HG02610 (cell line): ENCODE data around the gene RNF133.
"Not testable (repeated sequence)": the region's sequence is repeated elsewhere in the genome, so short reads cannot be mapped to it uniquely, and the experiment has no call there.

Source experiments
- ATAC-seq: cut with Tn5 transposase; IDR thresholded peaks from one replicate; pipeline ENCODE4 v1.9.1; 2021; ENCODE audit warnings: mild to moderate bottlenecking, moderate library complexity; ENCODE audit not compliant: unreplicated experiment

Gene RNF133

GRCh38 chr7:122691569-122692235, 7.2 kb downstream of the RNF133 start:
- ATAC-seq: no peak

DNA sequence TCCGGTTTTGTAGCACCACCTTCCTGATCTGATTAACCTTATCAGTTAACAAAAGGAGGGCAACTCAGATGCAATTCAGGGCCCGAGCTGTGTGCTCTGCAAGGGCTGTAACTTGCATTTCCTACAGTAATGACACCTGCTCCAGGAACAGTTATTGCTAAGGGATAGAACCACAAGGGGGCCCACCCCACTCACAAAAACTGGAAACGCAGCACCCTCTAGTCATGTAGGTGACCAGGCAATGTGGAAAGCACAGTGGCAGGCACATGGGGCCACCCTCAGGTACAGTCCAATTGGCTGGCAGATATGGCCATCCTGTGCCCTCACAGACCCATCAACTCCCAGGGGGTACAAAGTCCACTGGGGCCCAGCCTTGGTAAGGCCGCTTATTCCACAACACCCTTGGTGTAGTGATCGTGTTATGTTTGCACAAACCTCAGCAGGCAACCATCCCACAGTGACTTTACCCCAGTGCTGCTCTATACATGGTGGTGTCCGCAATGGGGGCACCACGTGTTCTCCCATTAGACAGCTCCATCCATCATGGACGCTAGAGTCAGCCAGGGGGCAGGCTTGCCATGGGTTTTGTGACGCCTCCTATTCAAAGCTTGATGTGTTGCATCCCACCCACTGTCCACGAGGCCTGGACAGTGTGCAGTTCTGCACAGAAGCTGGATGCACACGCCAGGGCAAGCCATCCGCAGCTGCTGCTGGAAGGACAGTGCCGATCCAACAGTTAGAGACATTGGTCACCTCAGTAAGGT, 9.4 kb downstream of the RNF133 start:
- no peak for ATAC-seq

- ATAC-seq: no peak
Measured at GRCh38 chr7:122688400-122688998, 10.4 kb downstream of the RNF133 start.

DNA sequence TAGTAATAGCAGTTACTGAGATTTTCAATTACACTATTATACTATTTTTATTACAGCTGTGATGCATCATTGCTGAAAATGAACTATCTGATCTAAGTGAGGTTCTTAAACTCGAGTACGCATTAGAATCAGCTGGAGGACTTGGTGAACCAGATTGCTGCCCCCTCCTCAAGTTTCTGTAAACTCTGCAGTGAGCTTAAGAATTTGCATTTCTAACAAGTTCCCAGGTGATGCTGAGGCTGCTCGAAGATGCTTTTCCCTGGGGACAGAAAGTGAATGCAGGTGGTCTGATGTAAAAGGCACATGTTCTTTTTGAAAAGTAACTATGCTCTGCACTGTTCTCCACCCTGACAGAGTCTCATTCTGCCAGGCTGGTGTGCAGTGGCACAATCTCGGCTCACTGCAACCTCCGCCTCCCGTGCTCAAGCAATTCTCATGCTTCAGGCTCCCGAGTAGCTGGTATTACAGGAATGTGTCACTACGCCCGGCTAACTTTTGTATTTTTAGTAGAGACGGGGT, 12.5 kb downstream of the RNF133 start:
- ATAC-seq: no peak

GRCh38 chr7:122684504-122684903, 14.4 kb downstream of the RNF133 start:
- ATAC-seq: no peak

GRCh38 chr7:122682815-122683550, 15.9 kb downstream of the RNF133 start:
- no peak for ATAC-seq

DNA sequence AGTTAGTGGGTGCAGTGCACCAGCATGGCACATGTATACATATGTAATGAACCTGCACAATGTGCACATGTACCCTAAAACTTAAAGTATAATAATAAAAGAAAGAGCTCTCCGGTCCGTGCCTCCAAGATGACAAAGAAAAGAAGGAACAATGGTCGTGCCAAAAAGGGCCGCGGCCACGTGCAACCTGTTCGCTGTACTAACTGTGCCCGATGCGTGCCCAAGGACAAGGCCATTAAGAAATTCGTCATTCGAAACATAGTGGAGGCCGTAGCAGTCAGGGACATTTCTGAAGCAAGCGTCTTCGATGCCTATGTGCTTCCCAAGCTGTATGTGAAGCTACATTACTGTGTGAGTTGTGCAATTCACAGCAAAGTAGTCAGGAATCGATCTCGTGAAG, 17.7 kb downstream of the RNF133 start:
- not testable (repeated sequence) for ATAC-seq

- no peak for ATAC-seq
Measured at GRCh38 chr7:122679813-122680212, 19.1 kb downstream of the RNF133 start.

DNA sequence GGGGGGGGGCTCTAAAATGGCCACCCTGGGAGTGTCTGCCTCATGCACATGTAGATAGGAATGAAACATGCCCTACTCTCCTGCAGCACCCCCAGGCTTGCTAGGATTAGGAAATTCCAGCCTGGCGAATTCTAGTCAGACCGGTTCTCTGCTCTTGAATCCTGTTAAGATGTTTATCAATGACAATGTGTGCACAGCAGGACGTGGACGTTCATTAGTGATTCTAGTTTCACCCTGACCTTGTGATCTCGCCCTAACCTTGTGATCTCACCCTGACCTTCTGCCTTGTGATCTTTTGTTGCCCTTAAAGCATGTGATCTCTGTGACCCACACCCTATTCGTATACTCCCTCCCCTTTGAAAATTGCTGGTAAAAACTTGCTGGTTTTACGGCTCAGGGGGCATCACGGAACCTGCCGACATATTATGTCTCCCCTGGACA, 19.6 kb downstream of the RNF133 start:
- not testable (repeated sequence) for ATAC-seq

GRCh38 chr7:122677149-122677548, 21.8 kb downstream of the RNF133 start:
- ATAC-seq: no peak

- ATAC-seq: no peak
Measured at GRCh38 chr7:122676466-122676865, 22.5 kb downstream of the RNF133 start.

DNA sequence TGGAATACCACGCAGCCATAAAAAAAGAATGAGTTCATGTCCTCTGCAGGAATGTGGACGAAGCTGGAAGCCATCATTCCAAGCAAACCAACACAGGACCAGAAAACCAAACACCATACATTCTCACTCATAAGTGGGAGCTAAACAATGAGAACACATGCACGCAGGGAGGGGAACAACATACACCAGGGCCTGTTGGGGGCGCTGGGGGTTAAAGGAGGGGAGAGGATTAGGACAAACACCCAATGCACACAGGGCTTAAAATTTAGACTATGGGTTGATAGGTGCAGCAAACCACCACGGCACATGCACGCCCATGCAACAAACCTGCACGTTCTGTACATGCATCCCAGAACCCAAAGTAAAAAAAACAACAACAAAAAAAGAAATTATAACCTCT, 23.3 kb downstream of the RNF133 start:
- no peak for ATAC-seq

- no peak for ATAC-seq
Measured at GRCh38 chr7:122675011-122675410, 23.9 kb downstream of the RNF133 start.

GRCh38 chr7:122674502-122674901, 24.4 kb downstream of the RNF133 start:
- ATAC-seq: no peak

GRCh38 chr7:122673951-122674350, 25.0 kb downstream of the RNF133 start:
- no peak for ATAC-seq

GRCh38 chr7:122672536-122672935, 26.4 kb downstream of the RNF133 start:
- no peak for ATAC-seq

DNA sequence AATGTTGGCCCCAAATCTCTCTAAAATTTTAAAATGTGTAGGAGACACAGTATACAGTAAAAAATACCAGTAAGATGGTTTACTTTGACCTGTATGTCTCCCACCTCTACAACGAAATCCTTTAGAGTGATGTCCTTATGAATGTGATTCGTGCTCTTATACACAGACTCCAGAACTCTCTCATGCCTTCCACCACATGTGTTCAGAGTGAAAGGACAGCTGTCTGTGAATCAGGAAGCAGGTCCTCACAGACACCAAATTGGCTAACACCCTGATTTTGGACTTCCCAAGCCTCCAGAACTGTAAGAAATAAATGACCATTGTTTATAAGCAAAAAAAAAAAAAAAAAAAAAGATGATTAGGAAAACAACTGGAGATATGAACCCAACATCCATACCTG, 35.2 kb downstream of the RNF133 start:
- no peak for ATAC-seq

GRCh38 chr7:122658856-122659255, 40.1 kb downstream of the RNF133 start:
- ATAC-seq: no peak

- no peak for ATAC-seq
Measured at GRCh38 chr7:122653685-122654084, 45.2 kb downstream of the RNF133 start.

DNA sequence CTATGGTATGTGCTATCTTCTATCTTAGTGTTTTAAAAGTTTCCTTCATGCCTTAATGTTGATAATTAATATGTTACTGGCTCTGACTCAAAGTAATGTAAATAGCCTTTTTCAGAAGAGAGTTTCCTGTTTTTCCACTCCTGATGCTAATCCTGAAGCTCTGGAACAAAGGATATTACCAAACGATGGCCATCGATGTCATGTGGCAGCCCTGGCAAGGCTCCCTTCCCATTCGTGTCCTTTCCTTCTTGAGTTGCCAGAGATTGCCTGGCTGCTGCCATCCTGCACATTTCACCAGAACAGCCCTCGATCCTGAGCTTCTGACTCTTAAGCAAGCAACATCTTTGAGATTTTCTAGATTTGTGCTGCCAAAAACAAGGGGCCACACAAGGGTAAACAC, 46.0 kb downstream of the RNF133 start:
- no peak for ATAC-seq

DNA sequence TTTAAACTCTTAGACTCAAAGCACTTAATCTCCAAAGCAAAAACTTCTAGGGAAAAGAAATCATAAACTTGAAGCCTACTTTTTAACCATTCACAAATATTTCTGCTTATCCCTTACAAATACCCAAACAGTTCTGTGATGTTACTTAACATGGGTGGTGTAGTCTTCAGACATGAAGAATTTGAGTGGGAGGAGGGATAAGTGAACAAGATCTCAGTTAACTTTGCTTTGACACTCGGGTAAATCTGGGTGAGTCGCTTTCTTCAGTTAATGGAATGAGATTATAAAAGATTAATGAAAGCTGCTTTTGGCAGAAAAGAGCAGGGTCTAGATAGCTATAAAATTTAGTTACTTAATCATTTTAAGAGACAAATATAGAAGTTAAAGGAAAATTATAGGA, 47.5 kb downstream of the RNF133 start:
- ATAC-seq: no peak
